Raji (cell line): Measurements from ENCODE around the gene ARMC8.

ENCODE experiments used
- POLR2A ChIP-seq: IDR thresholded peaks from 2 replicates; pipeline ENCODE4 v1.6.1; 2011; ENCODE audit warnings: low read depth, low read length, control low read depth; ENCODE audit not compliant: insufficient read depth

Gene ARMC8

GRCh38 chr3:138186803-138187295 is 252 bp upstream of the ARMC8 start:
- TF ChIP-seq POLR2A = no peak

GRCh38 chr3:138188013-138188730 is 1.1 kb downstream of the ARMC8 start:
- TF ChIP-seq POLR2A = no peak

- no peak for TF ChIP-seq POLR2A
These were observed 8.4 kb downstream of the ARMC8 start for GRCh38 chr3:138195481-138195880.

GRCh38 chr3:138196023-138196422 is 8.9 kb downstream of the ARMC8 start:
- TF ChIP-seq POLR2A = no peak

DNA sequence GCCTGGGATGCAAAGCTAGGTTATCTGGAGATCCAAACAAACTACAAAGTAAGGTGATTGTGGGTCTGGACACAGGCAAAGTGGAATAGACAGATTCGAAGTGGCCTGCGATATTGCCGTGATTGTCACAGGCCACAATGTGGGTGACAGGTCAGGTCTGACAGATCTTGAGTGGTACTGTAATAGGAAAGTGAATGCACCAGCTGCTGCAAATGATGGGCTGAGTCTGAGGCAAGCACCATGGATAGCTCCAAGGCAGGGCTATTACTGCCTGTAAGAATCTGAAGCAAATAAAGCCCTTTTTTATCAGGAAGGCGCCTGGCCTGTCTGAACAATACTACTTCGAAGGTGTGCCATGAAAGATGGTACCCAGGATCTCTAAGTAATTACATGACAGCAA is 10.0 kb downstream of the ARMC8 start:
- no peak for TF ChIP-seq POLR2A

- no peak for TF ChIP-seq POLR2A
These were observed 10.4 kb downstream of the ARMC8 start for GRCh38 chr3:138197524-138197923.

DNA sequence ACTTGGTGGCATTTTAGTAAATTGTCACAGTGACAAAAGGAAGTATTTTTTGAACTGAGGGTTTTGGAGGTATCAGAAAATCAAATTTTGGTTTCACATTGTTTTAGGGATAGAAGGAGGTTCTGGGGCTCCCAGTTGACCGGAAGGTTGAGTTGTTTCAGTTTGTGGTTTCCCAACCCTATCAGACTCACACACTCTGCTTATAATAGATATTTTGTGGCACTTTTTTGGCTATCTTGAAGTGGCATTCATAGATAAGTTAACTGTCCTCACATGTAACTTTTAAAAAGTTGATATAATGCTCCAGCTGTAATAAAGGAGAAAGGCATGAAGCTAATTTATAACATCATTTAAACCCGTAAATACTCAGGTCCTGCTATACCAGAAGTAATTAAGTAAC is 12.8 kb downstream of the ARMC8 start:
- no peak for TF ChIP-seq POLR2A

- TF ChIP-seq POLR2A = no peak
These were observed 13.3 kb downstream of the ARMC8 start for GRCh38 chr3:138200424-138200823.

DNA sequence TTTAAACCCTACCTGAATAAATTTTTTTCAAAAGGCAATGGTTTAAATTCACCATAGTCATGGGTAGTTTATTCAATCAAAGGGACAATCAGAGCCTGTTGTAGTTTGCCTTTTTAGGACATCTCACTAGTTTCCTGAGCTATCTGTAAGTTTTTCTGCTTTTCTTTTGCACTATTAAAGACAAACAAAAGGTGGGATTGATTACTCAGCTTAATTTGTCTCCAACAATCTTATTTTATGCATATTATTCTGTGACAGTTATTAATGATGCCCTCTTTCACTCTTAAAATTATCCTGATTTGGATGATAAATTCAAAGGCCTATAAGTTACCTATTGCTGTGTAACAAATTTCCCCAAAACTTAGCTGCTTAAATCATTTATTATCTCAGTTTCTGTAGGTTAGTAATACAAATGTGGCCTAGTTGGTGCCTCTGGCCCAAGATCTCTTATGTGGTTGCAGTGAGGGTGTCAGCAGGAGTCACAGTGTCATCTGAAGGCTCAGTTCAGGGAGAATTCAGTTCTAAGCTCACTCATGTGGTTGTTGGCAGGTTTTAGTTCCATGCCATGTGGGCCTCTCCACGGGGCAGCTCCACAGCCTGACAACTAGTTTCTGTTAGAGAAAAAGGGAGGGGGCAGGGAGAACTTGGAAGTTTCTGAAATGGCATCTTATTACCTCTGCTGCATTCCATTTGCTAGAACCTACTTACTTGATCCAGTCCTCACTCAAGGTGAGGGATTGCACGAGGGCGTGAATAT is 16.0 kb downstream of the ARMC8 start:
- no peak for TF ChIP-seq POLR2A

- no peak for TF ChIP-seq POLR2A
These were observed 16.8 kb downstream of the ARMC8 start for GRCh38 chr3:138203938-138204337.

- no peak for TF ChIP-seq POLR2A
These were observed 18.4 kb downstream of the ARMC8 start for GRCh38 chr3:138205527-138205926.

DNA sequence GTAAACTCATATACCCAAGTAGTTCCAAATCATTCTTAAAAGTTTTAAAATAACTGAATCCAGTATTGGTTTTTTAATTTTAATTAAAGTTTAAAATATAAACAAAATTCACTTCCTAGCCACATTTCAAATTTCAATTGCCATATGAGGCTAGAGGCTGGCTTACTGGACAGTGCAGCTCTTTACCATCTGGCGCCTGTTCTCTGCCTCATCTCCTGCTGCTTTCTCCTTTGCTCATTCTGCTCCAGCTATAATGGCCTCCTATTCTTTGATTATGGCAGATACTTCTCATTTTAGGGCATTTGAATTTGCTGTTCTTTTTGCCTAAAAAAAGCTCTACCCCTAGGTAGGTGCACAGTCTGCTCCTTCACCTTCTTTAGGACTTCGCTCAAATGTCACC is 19.1 kb downstream of the ARMC8 start:
- no peak for TF ChIP-seq POLR2A

- no peak for TF ChIP-seq POLR2A
These were observed 23.4 kb downstream of the ARMC8 start for GRCh38 chr3:138210528-138210927.

- TF ChIP-seq POLR2A = no peak
These were observed 26.4 kb downstream of the ARMC8 start for GRCh38 chr3:138213398-138214085.

- TF ChIP-seq POLR2A = no peak
These were observed 32.2 kb downstream of the ARMC8 start for GRCh38 chr3:138219255-138219654.

DNA sequence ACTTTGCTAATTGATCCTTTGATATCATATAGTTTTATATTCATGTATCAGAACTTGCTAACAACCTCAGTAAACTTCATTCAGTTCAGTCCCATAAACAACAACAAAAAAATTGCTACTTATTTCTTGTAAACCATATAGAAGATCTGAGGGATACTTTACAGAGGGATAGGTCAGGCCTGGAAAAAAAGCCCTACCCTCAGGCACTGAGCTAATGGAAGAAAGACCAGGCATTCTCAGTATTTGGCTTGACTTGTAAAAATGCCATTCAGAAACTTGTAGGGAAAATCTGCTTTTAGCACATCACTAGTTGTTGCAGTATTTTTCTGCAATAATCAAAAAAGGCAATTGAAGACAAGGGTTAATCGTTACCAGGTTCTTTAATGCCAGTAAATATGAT is 33.1 kb downstream of the ARMC8 start:
- no peak for TF ChIP-seq POLR2A
